Liver (tissue), 9 donors: ENCODE results near the gene TMEFF1. TPM values are rescaled to one million over a fixed set of nuclear protein-coding genes. Genes with fewer than 3 reads are reported as not detected.

Experiments
- DNase-seq: peaks from one replicate; pipeline ENCODE4 v3.0.0-alpha.2; 2017; ENCODE audit warnings: low spot score
- H3K27ac ChIP-seq, 2 donors: one replicate each; pipeline ENCODE4 v1.7.0; 2013; ENCODE audit warnings: inconsistent platforms in 2 of 2, low read length in 2 of 2, control low read depth in 1 of 2, low read depth in 1 of 2, mild to moderate bottlenecking in 1 of 2
- H3K27me3 ChIP-seq, 4 donors: one replicate each; pipeline versions ENCODE4 v1.6.1 to v1.7.0; 2013; ENCODE audit warnings: low read length in 3 of 4, inconsistent platforms in 1 of 4, mild to moderate bottlenecking in 1 of 4, moderate library complexity in 1 of 4; ENCODE audit not compliant: control insufficient read depth in 4 of 4, insufficient read depth in 4 of 4
- H3K36me3 ChIP-seq, 4 donors: one replicate each; pipeline versions ENCODE4 v1.6.1 to v1.7.0; 2013; ENCODE audit warnings: low read length in 3 of 4, mild to moderate bottlenecking in 3 of 4, low read depth in 1 of 4, moderate library complexity in 1 of 4; ENCODE audit not compliant: control insufficient read depth in 4 of 4, insufficient read depth in 3 of 4
- H3K4me1 ChIP-seq, 4 donors: one replicate each; pipeline versions ENCODE4 v1.6.1 to v1.7.0; 2013; ENCODE audit warnings: low read length in 3 of 4, mild to moderate bottlenecking in 3 of 4, moderate library complexity in 1 of 4; ENCODE audit not compliant: control insufficient read depth in 4 of 4, insufficient read depth in 4 of 4
- H3K4me3 ChIP-seq, 3 donors: one replicate each; pipeline versions ENCODE4 v1.6.1 to v1.7.0; 2013; ENCODE audit warnings: low read length in 3 of 3, control low read depth in 1 of 3, low read depth in 1 of 3, mild to moderate bottlenecking in 1 of 3
- H3K9ac ChIP-seq, 2 donors: one replicate each; pipeline ENCODE4 v1.7.0; 2013; ENCODE audit warnings: low read length in 2 of 2, mild to moderate bottlenecking in 2 of 2, moderate library complexity in 2 of 2, control low read depth in 1 of 2, low read depth in 1 of 2
- H3K9me3 ChIP-seq, 4 donors: one replicate each; pipeline versions ENCODE4 v1.6.1 to v1.7.0; 2013; ENCODE audit warnings: low read length in 3 of 4; ENCODE audit not compliant: control insufficient read depth in 4 of 4
- ATF3 ChIP-seq: IDR thresholded peaks from 2 replicates; pipeline ENCODE4 v1.6.1; 2016; ENCODE audit warnings: antibody characterized with exemption
- EGR1 ChIP-seq, 2 donors: IDR thresholded peaks; 2 replicates each; pipeline ENCODE4 v1.6.1; 2016 to 2018; ENCODE audit warnings: antibody characterized with exemption in 2 of 2, low read depth in 2 of 2
- FOXA1 ChIP-seq: IDR thresholded peaks from 2 replicates; pipeline ENCODE4 v1.6.1; 2016; ENCODE audit warnings: antibody characterized with exemption
- FOXA2 ChIP-seq: IDR thresholded peaks from 2 replicates; pipeline ENCODE4 v1.6.1; 2016; ENCODE audit warnings: antibody characterized with exemption
- GABPA ChIP-seq, 2 donors: IDR thresholded peaks in 1 of 2; conservative IDR thresholded peaks in 1 of 2; 2 replicates each; pipeline ENCODE4 v1.6.1; 2016; ENCODE audit warnings: antibody characterized with exemption in 2 of 2, mild to moderate bottlenecking in 1 of 2, moderate library complexity in 1 of 2
- HNF4A ChIP-seq, 2 donors: conservative IDR thresholded peaks; 2 replicates each; pipeline ENCODE4 v1.6.1; 2016; ENCODE audit warnings: antibody characterized with exemption in 2 of 2, mild to moderate bottlenecking in 2 of 2
- HNF4G ChIP-seq: IDR thresholded peaks from 2 replicates; pipeline ENCODE4 v1.6.1; 2016; ENCODE audit warnings: antibody characterized with exemption
- JUND ChIP-seq, 2 donors: IDR thresholded peaks; 2 replicates each; pipeline ENCODE4 v1.6.1; 2016; ENCODE audit warnings: antibody characterized with exemption in 2 of 2
- MAX ChIP-seq: IDR thresholded peaks from 2 replicates; pipeline ENCODE4 v1.6.1; 2016; ENCODE audit warnings: antibody characterized with exemption
- NR2F2 ChIP-seq: IDR thresholded peaks from 2 replicates; pipeline ENCODE4 v1.6.1; 2016; ENCODE audit warnings: antibody characterized with exemption
- RXRA ChIP-seq, 2 donors: IDR thresholded peaks; 2 replicates each; pipeline ENCODE4 v1.6.1; 2017 to 2018; ENCODE audit warnings: antibody characterized with exemption in 2 of 2, mild to moderate bottlenecking in 1 of 2
- SP1 ChIP-seq: IDR thresholded peaks from 2 replicates; pipeline ENCODE4 v1.6.1; 2018; ENCODE audit warnings: antibody characterized with exemption, mild to moderate bottlenecking
- TAF1 ChIP-seq: conservative IDR thresholded peaks from 2 replicates; pipeline ENCODE4 v1.6.1; 2016; ENCODE audit warnings: antibody characterized with exemption, mild to moderate bottlenecking
- YY1 ChIP-seq: IDR thresholded peaks from 2 replicates; pipeline ENCODE4 v1.6.1; 2016; ENCODE audit warnings: antibody characterized with exemption, mild to moderate bottlenecking
- ZBTB33 ChIP-seq: IDR thresholded peaks from 2 replicates; pipeline ENCODE4 v1.6.1; 2016; ENCODE audit warnings: antibody characterized with exemption
- WGBS: extraction: QIAGEN DNeasy Blood & Tissue Kit; methylation state at CpG from one replicate; pipeline ENCODE4 v1.1.7; 2013; 5-methylcytosine and 5-hydroxymethylcytosine counted together
- polyA plus RNA-seq, 2 donors: library from polyadenylated mRNA; stranded (reverse) in 1 of 2; unstranded in 1 of 2; fragments of 200-250 nt in 1 of 2; fragments of >200 nt in 1 of 2; fragmentation: Nextera tagmentation in 1 of 2; extraction: Ambion mirVana in 1 of 2; gene quantifications; one replicate each; pipeline versions ENCODE4 v1.2.1 to v1.2.3, GENCODE V29; 2013 to 2015
- total RNA-seq, 2 donors: library from RNA; depleted of rRNA; stranded (reverse); fragments of >200 nt; gene quantifications; one replicate each; pipeline ENCODE4 v1.2.3, GENCODE V29; 2014
- TF ChIP-seq, protein P1 (sequence below): fragments of 150-350 bp; IDR thresholded peaks from 2 replicates; pipeline ENCODE4 v1.5.1; 2017; ENCODE audit warnings: improper control_type of control experiment, low read depth, low read length; ENCODE audit not compliant: missing input control
- donor health status: healthy.
- donor health status: healthy.
- donor health status: healthy.
- donor health status: healthy.
- donor health status: healthy.

TMEFF1 gene
- total and polyA plus RNA-seq, 4 donors = not detected

GRCh38 chr9:100575765-100576386 lies 102.9 kb downstream of the TMEFF1 start (continued):
- no peak for TF ChIP-seq RXRA (IDR thresholded peaks at IDR 0.05)
- no peak for TF ChIP-seq YY1
- no peak for TF ChIP-seq NR2F2
- TF ChIP-seq HNF4A (conservative IDR thresholded peaks at IDR 0.05) = no peak
- no peak for TF ChIP-seq FOXA1

- WGBS = 72% methylated on average over 10 of the region's 10 CpGs
- Histone ChIP-seq H3K4me1 (no peaks in the 10 kb centered on the region), H3K36me3 (no peaks in the 10 kb centered on the region), H3K4me3 (no peak within 1 kb of the TSS), H3K9ac (no peak within 1 kb of the TSS), H3K27ac (no peak within 1 kb of the TSS), H3K9me3 (no peaks in the 10 kb centered on the region), H3K27me3 (no peaks in the 10 kb centered on the region)
- DNase-seq = no peak
- TF ChIP-seq TAF1 (no peak), FOXA2 (no peak), EGR1 (IDR thresholded peaks at IDR 0.05; ENCODE audit: low read depth in 2 of 2) (no peak), JUND (IDR thresholded peaks at IDR 0.05) (no peak), MAX (no peak), ZBTB33 (no peak), SP1 (no peak), HNF4G (no peak), GABPA (IDR thresholded peaks at IDR 0.05 in 1 of 2, conservative IDR thresholded peaks at IDR 0.05 in 1 of 2) (no peak)
These were observed 105.0 kb downstream of the TMEFF1 start, which contains the start of gene CAVIN4 for GRCh38 chr9:100577776-100578448. CAVIN4 (plus strand) TSS chr9:100578079; CDS start chr9:100578144, 65 bp downstream.

- no peak for TF ChIP-seq NR2F2
- no peak for TF ChIP-seq FOXA1
- no peak for TF ChIP-seq ATF3
- TF ChIP-seq, protein P1, sequence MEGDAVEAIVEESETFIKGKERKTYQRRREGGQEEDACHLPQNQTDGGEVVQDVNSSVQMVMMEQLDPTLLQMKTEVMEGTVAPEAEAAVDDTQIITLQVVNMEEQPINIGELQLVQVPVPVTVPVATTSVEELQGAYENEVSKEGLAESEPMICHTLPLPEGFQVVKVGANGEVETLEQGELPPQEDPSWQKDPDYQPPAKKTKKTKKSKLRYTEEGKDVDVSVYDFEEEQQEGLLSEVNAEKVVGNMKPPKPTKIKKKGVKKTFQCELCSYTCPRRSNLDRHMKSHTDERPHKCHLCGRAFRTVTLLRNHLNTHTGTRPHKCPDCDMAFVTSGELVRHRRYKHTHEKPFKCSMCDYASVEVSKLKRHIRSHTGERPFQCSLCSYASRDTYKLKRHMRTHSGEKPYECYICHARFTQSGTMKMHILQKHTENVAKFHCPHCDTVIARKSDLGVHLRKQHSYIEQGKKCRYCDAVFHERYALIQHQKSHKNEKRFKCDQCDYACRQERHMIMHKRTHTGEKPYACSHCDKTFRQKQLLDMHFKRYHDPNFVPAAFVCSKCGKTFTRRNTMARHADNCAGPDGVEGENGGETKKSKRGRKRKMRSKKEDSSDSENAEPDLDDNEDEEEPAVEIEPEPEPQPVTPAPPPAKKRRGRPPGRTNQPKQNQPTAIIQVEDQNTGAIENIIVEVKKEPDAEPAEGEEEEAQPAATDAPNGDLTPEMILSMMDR = no peak
- TF ChIP-seq FOXA2 = no peak
- Histone ChIP-seq H3K36me3 (no peaks in the 10 kb centered on the region), H3K4me3 (no peak overlapping the region), H3K4me1 (no peaks in the 10 kb centered on the region), H3K9ac (no peak overlapping the region), H3K27me3 (no peaks in the 10 kb centered on the region), H3K27ac (no peak overlapping the region), H3K9me3 (no peaks in the 10 kb centered on the region)
- DNase-seq = no peak
- WGBS = 95% methylated on average over 1 of the region's 1 CpG
These were observed 105.7 kb downstream of the TMEFF1 start for GRCh38 chr9:100578610-100579009.
